ENCODE data around the gene KNDC1.
A peak's percentile ranks its signal among the peaks of the same experiment; 100 is the strongest.

The KNDC1 gene

DNA sequence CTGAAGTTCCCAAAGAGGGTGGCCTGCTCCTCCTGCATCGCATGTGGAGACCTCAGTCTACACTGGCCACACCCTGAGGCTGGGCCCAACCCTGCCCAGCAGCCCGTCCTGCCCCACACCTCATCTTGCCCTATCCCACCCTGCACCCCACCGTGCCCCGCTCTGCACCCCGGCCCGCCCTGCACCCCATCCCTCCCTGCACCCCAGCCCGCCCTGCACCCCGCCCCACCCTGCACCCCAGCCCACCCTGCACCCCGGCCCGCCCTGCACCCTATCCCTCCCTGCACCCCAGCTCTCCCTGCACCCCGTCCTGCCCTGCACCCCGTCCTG is 92.2 kb downstream of the KNDC1 start:
- Histone ChIP-seq H3K23ac (ENCODE audit: low read length in 2 of 2) (no peak overlapping the region), H2BK120ac (ENCODE audit: low read depth, low read length) (no peak overlapping the region), H3K9ac (ENCODE audit: low read length) (no peak overlapping the region), H2BK5ac (ENCODE audit: low read depth, low read length, poor library complexity, severe bottlenecking) (no peak overlapping the region), H2BK15ac (ENCODE audit: low read depth, poor library complexity, severe bottlenecking) (no peak overlapping the region), H4K8ac (ENCODE audit: low read length) (no peak overlapping the region), H3K4me1 (ENCODE audit: control insufficient read depth, insufficient read depth, low read depth, low read length) (peaks cover 2% of the 10 kb centered on the region), H2AFZ (ENCODE audit: low read depth, low read length) (no peak overlapping the region), H3K27me3 (ENCODE audit: control insufficient read depth in 1 of 2, insufficient read depth in 1 of 2, low read length in 2 of 2) (peaks cover 5 to 37% of the 10 kb centered on the region in 2 experiments), H3K14ac (ENCODE audit: low read length in 2 of 2) (no peak overlapping the region), H4K91ac (ENCODE audit: low read length) (peak overlapping the region; percentile 34), H2AK5ac (ENCODE audit: low read length, severe bottlenecking) (no peak overlapping the region), H3K79me1 (replicated peaks; ENCODE audit: low read length, poor library complexity, severe bottlenecking) (no peaks in the 10 kb centered on the region), H3K36me3 (ENCODE audit: control insufficient read depth in 1 of 2, insufficient read depth in 2 of 2, low read depth in 1 of 2, low read length in 2 of 2) (no peaks in the 10 kb centered on the region), H3K18ac (ENCODE audit: low read depth in 1 of 2, low read length in 2 of 2) (no peak overlapping the region), H3K4ac (ENCODE audit: low read depth in 1 of 2, low read length in 2 of 2) (no peak overlapping the region), H3K4me2 (ENCODE audit: low read length, poor library complexity, severe bottlenecking) (no peak overlapping the region), H3K4me3 (ENCODE audit: insufficient read depth in 1 of 2, low read depth in 1 of 2, low read length in 2 of 2) (no peak overlapping the region), H3K27ac (ENCODE audit: low read length, poor library complexity, severe bottlenecking) (no peak overlapping the region), H3K9me3 (ENCODE audit: control insufficient read depth, low read length) (no peaks in the 10 kb centered on the region), H2BK12ac (ENCODE audit: low read length in 2 of 2) (no peak overlapping the region)
- no peak for DNase-seq
- WGBS: 85% methylated on average over 10 of the region's 12 CpGs

GRCh38 chr10:133253361-133253955 is 93.4 kb downstream of the KNDC1 start:
- Histone ChIP-seq H4K91ac (ENCODE audit: low read length) (no peak overlapping the region), H3K23ac (ENCODE audit: low read length in 2 of 2) (no peak overlapping the region), H2AFZ (ENCODE audit: low read depth, low read length) (no peak overlapping the region), H2AK5ac (ENCODE audit: low read length, severe bottlenecking) (no peak overlapping the region), H3K4me2 (ENCODE audit: low read length, poor library complexity, severe bottlenecking) (no peak overlapping the region), H3K14ac (ENCODE audit: low read length in 2 of 2) (no peak overlapping the region), H4K8ac (ENCODE audit: low read length) (no peak overlapping the region), H3K4me1 (ENCODE audit: control insufficient read depth, insufficient read depth, low read depth, low read length) (peaks cover 15% of the 10 kb centered on the region), H2BK5ac (ENCODE audit: low read depth, low read length, poor library complexity, severe bottlenecking) (no peak overlapping the region), H3K27me3 (ENCODE audit: control insufficient read depth in 1 of 2, insufficient read depth in 1 of 2, low read length in 2 of 2) (peaks cover 5 to 24% of the 10 kb centered on the region in 2 experiments), H3K18ac (ENCODE audit: low read depth in 1 of 2, low read length in 2 of 2) (no peak overlapping the region), H2BK15ac (ENCODE audit: low read depth, poor library complexity, severe bottlenecking) (no peak overlapping the region), H3K9ac (ENCODE audit: low read length) (no peak overlapping the region), H3K79me1 (replicated peaks; ENCODE audit: low read length, poor library complexity, severe bottlenecking) (no peaks in the 10 kb centered on the region), H3K4me3 (ENCODE audit: insufficient read depth in 1 of 2, low read depth in 1 of 2, low read length in 2 of 2) (no peak overlapping the region), H3K27ac (ENCODE audit: low read length, poor library complexity, severe bottlenecking) (no peak overlapping the region), H3K9me3 (ENCODE audit: control insufficient read depth, low read length) (no peaks in the 10 kb centered on the region), H2BK12ac (ENCODE audit: low read length in 2 of 2) (no peak overlapping the region), H2BK120ac (ENCODE audit: low read depth, low read length) (no peak overlapping the region), H3K4ac (ENCODE audit: low read depth in 1 of 2, low read length in 2 of 2) (no peak overlapping the region), H3K36me3 (ENCODE audit: control insufficient read depth in 1 of 2, insufficient read depth in 2 of 2, low read depth in 1 of 2, low read length in 2 of 2) (no peaks in the 10 kb centered on the region)
- 88% methylated on average over 21 of the region's 22 CpGs for WGBS
- no peak for DNase-seq

DNA sequence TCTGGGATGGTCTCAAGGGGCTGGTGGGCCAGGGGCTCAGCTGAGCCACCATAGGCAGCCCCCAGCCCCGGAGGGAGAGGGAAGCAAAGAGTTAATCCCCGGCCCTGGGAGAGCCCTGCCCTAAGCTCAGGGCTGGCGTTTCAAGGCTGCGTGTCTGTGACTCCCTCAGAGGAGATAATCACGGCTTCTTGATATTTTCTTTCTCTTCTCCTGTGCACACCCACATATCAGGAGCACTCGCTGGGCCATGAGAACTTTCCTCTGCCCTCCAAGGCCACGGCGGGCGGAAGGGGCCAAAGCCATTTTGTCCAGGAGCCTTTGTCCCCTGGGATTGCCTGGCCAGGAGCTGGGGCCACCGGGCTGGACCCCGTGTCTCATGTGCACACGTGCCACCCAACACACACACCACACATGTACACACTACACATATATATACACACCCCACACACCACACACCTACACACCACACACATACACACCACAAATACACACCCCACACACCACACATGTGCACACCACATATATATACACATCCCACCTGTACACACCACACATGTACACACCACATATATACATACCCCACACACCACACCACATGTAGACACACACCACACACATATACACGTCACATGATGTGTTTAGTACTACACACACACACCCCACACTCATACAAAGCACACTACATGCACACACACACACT is 94.6 kb downstream of the KNDC1 start:
- no peaks in the 10 kb centered on the region for H3K36me3 ChIP-seq (ENCODE audit: control insufficient read depth in 1 of 2, insufficient read depth in 2 of 2, low read depth in 1 of 2, low read length in 2 of 2)
- 69% methylated on average over 13 of the region's 13 CpGs for WGBS
- H3K23ac ChIP-seq (ENCODE audit: low read length in 2 of 2): no peak overlapping the region
- DNase-seq: no peak
- H3K27ac ChIP-seq (ENCODE audit: low read length, poor library complexity, severe bottlenecking): no peak overlapping the region
- H4K8ac ChIP-seq (ENCODE audit: low read length): no peak overlapping the region
- peak overlapping the region in 1 of 2 experiments; percentile 46 for H3K4ac ChIP-seq (ENCODE audit: low read depth in 1 of 2, low read length in 2 of 2)
- no peak overlapping the region for H2BK5ac ChIP-seq (ENCODE audit: low read depth, low read length, poor library complexity, severe bottlenecking)
- no peak overlapping the region for H3K18ac ChIP-seq (ENCODE audit: low read depth in 1 of 2, low read length in 2 of 2)
- H3K4me2 ChIP-seq (ENCODE audit: low read length, poor library complexity, severe bottlenecking): no peak overlapping the region
- H2BK120ac ChIP-seq (ENCODE audit: low read depth, low read length): no peak overlapping the region
- peaks cover 25% of the 10 kb centered on the region for H3K4me1 ChIP-seq (ENCODE audit: control insufficient read depth, insufficient read depth, low read depth, low read length)
- no peak overlapping the region for H3K4me3 ChIP-seq (ENCODE audit: insufficient read depth in 1 of 2, low read depth in 1 of 2, low read length in 2 of 2)
- no peak overlapping the region for H3K14ac ChIP-seq (ENCODE audit: low read length in 2 of 2)
- H3K9me3 ChIP-seq (ENCODE audit: control insufficient read depth, low read length): no peaks in the 10 kb centered on the region
- no peak overlapping the region for H2AFZ ChIP-seq (ENCODE audit: low read depth, low read length)
- H4K91ac ChIP-seq (ENCODE audit: low read length): no peak overlapping the region
- no peak overlapping the region for H3K9ac ChIP-seq (ENCODE audit: low read length)
- H2AK5ac ChIP-seq (ENCODE audit: low read length, severe bottlenecking): no peak overlapping the region
- no peak overlapping the region for H2BK12ac ChIP-seq (ENCODE audit: low read length in 2 of 2)
- peaks cover 5 to 13% of the 10 kb centered on the region in 2 experiments for H3K27me3 ChIP-seq (ENCODE audit: control insufficient read depth in 1 of 2, insufficient read depth in 1 of 2, low read length in 2 of 2)
- H2BK15ac ChIP-seq (ENCODE audit: low read depth, poor library complexity, severe bottlenecking): peak overlapping the region; percentile 26
- H3K79me1 ChIP-seq (replicated peaks; ENCODE audit: low read length, poor library complexity, severe bottlenecking): no peaks in the 10 kb centered on the region

DNA sequence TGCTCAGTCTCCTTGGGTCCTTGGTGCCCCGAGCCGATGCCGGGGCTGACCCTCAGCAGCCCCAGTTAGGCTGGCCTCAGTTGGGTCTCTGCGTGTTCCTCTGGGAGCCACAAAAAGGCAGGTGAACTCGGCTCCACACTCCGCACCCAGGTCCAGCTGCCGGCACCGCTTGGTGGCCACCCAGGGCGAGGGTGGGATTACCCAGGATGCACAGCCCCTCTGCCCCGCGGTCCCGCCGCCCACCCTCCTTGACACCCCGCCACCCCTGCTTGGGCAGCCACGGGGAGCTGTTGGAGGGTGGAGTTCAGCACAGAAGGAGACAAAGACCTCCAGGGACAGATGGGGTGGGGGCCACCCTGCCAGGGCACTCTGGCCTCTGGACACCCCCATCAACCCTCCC is 95.3 kb downstream of the KNDC1 start:
- no peak overlapping the region for H4K91ac ChIP-seq (ENCODE audit: low read length)
- H2BK12ac ChIP-seq (ENCODE audit: low read length in 2 of 2): no peak overlapping the region
- H2AK5ac ChIP-seq (ENCODE audit: low read length, severe bottlenecking): no peak overlapping the region
- WGBS: 95% methylated on average over 10 of the region's 15 CpGs
- no peak overlapping the region for H2BK5ac ChIP-seq (ENCODE audit: low read depth, low read length, poor library complexity, severe bottlenecking)
- no peak overlapping the region for H3K4me3 ChIP-seq (ENCODE audit: insufficient read depth in 1 of 2, low read depth in 1 of 2, low read length in 2 of 2)
- no peaks in the 10 kb centered on the region for H3K9me3 ChIP-seq (ENCODE audit: control insufficient read depth, low read length)
- H4K8ac ChIP-seq (ENCODE audit: low read length): no peak overlapping the region
- no peak overlapping the region for H3K14ac ChIP-seq (ENCODE audit: low read length in 2 of 2)
- H3K18ac ChIP-seq (ENCODE audit: low read depth in 1 of 2, low read length in 2 of 2): no peak overlapping the region
- DNase-seq: no peak
- peaks cover 32% of the 10 kb centered on the region for H3K4me1 ChIP-seq (ENCODE audit: control insufficient read depth, insufficient read depth, low read depth, low read length)
- H3K9ac ChIP-seq (ENCODE audit: low read length): no peak overlapping the region
- no peak overlapping the region for H3K4ac ChIP-seq (ENCODE audit: low read depth in 1 of 2, low read length in 2 of 2)
- H3K23ac ChIP-seq (ENCODE audit: low read length in 2 of 2): no peak overlapping the region
- no peak overlapping the region for H2AFZ ChIP-seq (ENCODE audit: low read depth, low read length)
- H3K36me3 ChIP-seq (ENCODE audit: control insufficient read depth in 1 of 2, insufficient read depth in 2 of 2, low read depth in 1 of 2, low read length in 2 of 2): no peaks in the 10 kb centered on the region
- H3K27ac ChIP-seq (ENCODE audit: low read length, poor library complexity, severe bottlenecking): no peak overlapping the region
- H2BK120ac ChIP-seq (ENCODE audit: low read depth, low read length): no peak overlapping the region
- no peak overlapping the region for H3K4me2 ChIP-seq (ENCODE audit: low read length, poor library complexity, severe bottlenecking)
- peak overlapping the region; percentile 56 for H2BK15ac ChIP-seq (ENCODE audit: low read depth, poor library complexity, severe bottlenecking)
- no peaks in the 10 kb centered on the region for H3K79me1 ChIP-seq (replicated peaks; ENCODE audit: low read length, poor library complexity, severe bottlenecking)
- peaks cover 2 to 6% of the 10 kb centered on the region in 2 experiments for H3K27me3 ChIP-seq (ENCODE audit: control insufficient read depth in 1 of 2, insufficient read depth in 1 of 2, low read length in 2 of 2)
